ENCODE results near the gene DNAJA3.

DNA sequence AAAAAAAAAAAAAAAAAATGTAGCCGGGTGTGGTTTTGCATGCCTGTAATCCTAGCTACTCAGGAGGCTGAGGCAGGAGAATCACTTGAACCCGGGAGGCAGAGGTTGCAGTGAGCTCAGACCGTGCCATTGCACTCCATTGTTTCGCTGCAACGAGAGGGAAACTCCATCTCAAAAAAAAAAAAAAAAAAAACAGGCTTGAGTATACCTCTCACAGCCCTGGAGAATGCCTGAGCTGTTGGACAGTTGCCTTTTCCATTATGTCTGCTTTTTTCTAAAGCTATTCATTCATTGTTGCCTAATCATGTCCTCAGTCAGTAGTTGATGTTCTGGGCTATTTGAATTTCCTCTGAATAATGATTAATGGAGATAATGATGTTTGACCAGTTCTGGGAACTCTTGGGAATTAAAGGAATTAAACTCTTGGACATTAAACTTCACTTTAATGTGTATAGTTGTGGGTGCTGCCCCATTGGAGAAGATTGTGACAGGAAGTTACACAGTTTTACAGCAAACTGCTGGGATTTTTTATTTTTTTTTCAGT is 62.4 kb downstream of the DNAJA3 start:
- no peak for TF ChIP-seq EZH2 (IDR thresholded peaks at IDR 0.05; ENCODE audit: insufficient read depth, poor library complexity, severe bottlenecking)
- no peak for TF ChIP-seq EZH2phosphoT487 (IDR thresholded peaks at IDR 0.05; ENCODE audit: insufficient read depth, low read depth)
